Neutrophil (primary cell): Measurements from ENCODE around the gene CHPF.

ENCODE experiments used
- H3K27ac ChIP-seq: fragments of 200-600 bp; sonication (generic); 2 replicates; pipeline ENCODE4 v1.5.1; 2016; ENCODE audit warnings: mild to moderate bottlenecking, moderate library complexity
- H3K27me3 ChIP-seq: fragments of 200-600 bp; sonication (generic); 2 replicates; pipeline ENCODE4 v1.6.0; 2016; ENCODE audit warnings: mild to moderate bottlenecking
- H3K36me3 ChIP-seq: fragments of 200-600 bp; sonication (generic); 2 replicates; pipeline ENCODE4 v1.5.1; 2017
- H3K4me1 ChIP-seq, 2 experiments: fragments of 200-600 bp in 1 of 2; sonication (generic) in 1 of 2; 1 replicate in 1 of 2; 2 replicates in 1 of 2; pipeline versions ENCODE4 v1.5.1 to v1.6.1; 2013 to 2016; ENCODE audit warnings: low read depth in 1 of 2, low read length in 1 of 2, mild to moderate bottlenecking in 1 of 2, moderate library complexity in 1 of 2; ENCODE audit not compliant: control insufficient read depth in 1 of 2, insufficient read depth in 1 of 2
- H3K4me3 ChIP-seq, 2 experiments: fragments of 200-600 bp in 1 of 2; sonication (generic) in 1 of 2; 1 replicate in 1 of 2; 2 replicates in 1 of 2; pipeline ENCODE4 v1.5.1; 2013 to 2016; ENCODE audit warnings: low read depth in 1 of 2, low read length in 1 of 2, mild to moderate bottlenecking in 1 of 2, moderate library complexity in 1 of 2
- H3K9me3 ChIP-seq: fragments of 200-600 bp; sonication (generic); 2 replicates; pipeline ENCODE4 v1.5.1; 2016
- TF ChIP-seq, protein P1 (sequence below): fragments of 200-600 bp; sonication (generic); IDR thresholded peaks from 2 replicates; pipeline ENCODE4 v1.5.1; 2016; ENCODE audit warnings: antibody characterized with exemption

The CHPF gene

DNA sequence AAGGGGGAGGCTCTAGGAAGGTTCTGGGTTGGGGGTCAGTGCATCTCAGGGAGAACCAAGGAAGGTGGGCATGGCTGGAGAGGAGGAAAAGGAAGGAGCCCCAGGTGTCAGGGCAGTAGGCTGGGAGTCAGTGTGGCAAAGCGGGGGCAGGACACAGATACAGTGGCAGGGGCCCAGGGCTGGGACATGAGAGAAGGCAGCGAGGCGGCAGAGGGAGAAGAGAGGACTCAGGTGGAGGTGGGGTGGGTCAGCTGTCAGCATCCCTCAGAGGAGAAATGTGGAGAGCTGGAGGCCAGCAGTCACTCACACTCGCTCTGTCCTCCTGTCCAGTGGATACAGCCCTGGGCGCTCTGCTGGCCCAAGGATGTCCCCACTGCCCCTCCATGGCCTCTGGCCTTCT is 50.5 kb downstream of the CHPF start:
- Histone ChIP-seq H3K9me3 (no peaks in the 10 kb centered on the region), H3K27me3 (peaks cover 97% of the 10 kb centered on the region), H3K4me3 (no peak overlapping the region), H3K27ac (no peak overlapping the region), H3K36me3 (no peaks in the 10 kb centered on the region), H3K4me1 (peaks cover 16 to 17% of the 10 kb centered on the region in 2 experiments)
- TF ChIP-seq, protein P1, sequence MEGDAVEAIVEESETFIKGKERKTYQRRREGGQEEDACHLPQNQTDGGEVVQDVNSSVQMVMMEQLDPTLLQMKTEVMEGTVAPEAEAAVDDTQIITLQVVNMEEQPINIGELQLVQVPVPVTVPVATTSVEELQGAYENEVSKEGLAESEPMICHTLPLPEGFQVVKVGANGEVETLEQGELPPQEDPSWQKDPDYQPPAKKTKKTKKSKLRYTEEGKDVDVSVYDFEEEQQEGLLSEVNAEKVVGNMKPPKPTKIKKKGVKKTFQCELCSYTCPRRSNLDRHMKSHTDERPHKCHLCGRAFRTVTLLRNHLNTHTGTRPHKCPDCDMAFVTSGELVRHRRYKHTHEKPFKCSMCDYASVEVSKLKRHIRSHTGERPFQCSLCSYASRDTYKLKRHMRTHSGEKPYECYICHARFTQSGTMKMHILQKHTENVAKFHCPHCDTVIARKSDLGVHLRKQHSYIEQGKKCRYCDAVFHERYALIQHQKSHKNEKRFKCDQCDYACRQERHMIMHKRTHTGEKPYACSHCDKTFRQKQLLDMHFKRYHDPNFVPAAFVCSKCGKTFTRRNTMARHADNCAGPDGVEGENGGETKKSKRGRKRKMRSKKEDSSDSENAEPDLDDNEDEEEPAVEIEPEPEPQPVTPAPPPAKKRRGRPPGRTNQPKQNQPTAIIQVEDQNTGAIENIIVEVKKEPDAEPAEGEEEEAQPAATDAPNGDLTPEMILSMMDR: no peak

DNA sequence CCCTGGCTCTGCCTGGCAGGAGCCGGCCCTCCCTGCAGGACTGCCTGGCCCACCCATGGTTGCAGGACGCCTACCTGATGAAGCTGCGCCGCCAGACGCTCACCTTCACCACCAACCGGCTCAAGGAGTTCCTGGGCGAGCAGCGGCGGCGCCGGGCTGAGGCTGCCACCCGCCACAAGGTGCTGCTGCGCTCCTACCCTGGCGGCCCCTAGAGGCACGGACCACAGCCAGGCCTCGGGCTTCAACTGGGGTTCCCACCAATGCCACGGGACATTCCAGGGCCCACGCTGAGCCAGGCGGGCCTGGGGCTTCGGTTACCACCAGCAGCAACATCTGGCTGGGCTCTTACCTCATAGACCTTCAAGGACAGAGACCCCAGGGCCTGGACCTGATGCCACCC is 51.0 kb downstream of the CHPF start:
- H3K4me1 ChIP-seq: peaks cover 11 to 12% of the 10 kb centered on the region in 2 experiments
- peaks cover 100% of the 10 kb centered on the region for H3K27me3 ChIP-seq
- no peaks in the 10 kb centered on the region for H3K36me3 ChIP-seq
- H3K27ac ChIP-seq: no peak overlapping the region
- no peaks in the 10 kb centered on the region for H3K9me3 ChIP-seq
- TF ChIP-seq, protein P1: no peak
- no peak overlapping the region for H3K4me3 ChIP-seq

DNA sequence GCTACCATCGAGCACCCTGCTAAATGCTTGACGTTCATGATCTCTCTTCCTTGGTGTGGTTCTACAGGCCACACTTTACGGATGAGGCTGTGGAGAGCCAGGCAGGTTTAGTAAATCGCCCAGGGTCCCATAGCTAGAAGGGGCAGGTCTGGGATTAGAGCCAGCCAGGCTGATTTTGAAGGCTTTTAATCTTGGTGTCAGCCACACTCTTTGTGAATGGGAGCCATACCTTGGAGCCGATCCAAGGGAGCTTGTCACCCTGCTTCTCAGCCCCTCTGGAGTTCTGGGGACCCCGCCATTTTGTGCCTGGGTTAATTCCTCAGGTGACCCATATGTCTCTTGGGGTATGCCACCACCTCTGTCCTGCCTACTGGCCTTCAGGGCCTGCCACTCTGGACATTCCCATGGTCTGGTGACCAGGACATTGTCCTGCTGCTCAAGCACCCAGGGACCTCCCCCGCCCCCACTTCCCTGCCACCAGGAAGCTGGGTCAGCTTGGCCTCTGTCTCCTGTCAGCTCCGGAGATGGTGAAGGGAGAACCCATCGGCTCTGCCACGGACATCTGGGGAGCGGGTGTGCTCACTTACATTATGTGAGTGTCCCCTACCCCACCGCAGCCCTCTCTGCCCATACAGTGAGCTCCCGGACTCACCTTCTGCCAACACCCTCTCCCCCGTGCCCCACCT is 52.2 kb downstream of the CHPF start:
- H3K4me1 ChIP-seq: peaks cover 0 to under 1% of the 10 kb centered on the region in 2 experiments
- no peaks in the 10 kb centered on the region for H3K9me3 ChIP-seq
- TF ChIP-seq, protein P1: no peak
- no peak overlapping the region for H3K4me3 ChIP-seq
- no peaks in the 10 kb centered on the region for H3K36me3 ChIP-seq
- no peak overlapping the region for H3K27ac ChIP-seq
- H3K27me3 ChIP-seq: peaks cover 100% of the 10 kb centered on the region

GRCh38 chr2:219490600-219491130 is 52.9 kb downstream of the CHPF start:
- Histone ChIP-seq H3K4me1 (no peaks in the 10 kb centered on the region), H3K9me3 (no peaks in the 10 kb centered on the region), H3K36me3 (no peaks in the 10 kb centered on the region), H3K27me3 (peaks cover 100% of the 10 kb centered on the region), H3K27ac (no peak overlapping the region), H3K4me3 (no peak overlapping the region)
- TF ChIP-seq, protein P1: no peak

DNA sequence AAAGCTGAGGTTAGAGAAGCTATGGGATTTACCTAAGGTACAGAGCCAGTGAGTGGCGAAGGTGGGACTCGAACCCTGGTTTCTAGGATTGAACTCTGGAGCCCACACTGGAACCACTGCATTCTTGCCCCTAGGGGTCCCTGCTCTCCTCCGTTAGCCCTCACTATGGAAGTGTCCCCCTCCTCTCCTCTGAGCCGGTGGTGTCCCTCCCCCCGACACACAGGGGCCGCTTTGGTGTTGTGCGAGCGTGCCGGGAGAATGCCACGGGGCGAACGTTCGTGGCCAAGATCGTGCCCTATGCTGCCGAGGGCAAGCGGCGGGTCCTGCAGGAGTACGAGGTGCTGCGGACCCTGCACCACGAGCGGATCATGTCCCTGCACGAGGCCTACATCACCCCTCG is 53.4 kb downstream of the CHPF start:
- no peaks in the 10 kb centered on the region for H3K9me3 ChIP-seq
- no peaks in the 10 kb centered on the region for H3K36me3 ChIP-seq
- no peak overlapping the region for H3K27ac ChIP-seq
- no peak overlapping the region for H3K4me3 ChIP-seq
- TF ChIP-seq, protein P1: no peak
- H3K27me3 ChIP-seq: peaks cover 100% of the 10 kb centered on the region
- no peaks in the 10 kb centered on the region for H3K4me1 ChIP-seq
